Articular chondrocyte of knee joint (primary cell): ENCODE measurements around the gene TCF23. TPM values are rescaled to one million over a fixed set of nuclear protein-coding genes. Genes with fewer than 3 reads are reported as not detected.

Experiments
- total RNA-seq: library from RNA; depleted of rRNA; stranded (reverse); fragments of >200 nt; gene quantifications from 2 replicates; pipeline ENCODE4 v1.2.3, GENCODE V29; 2012

TCF23 gene
- total RNA-seq = under 0.01 TPM in 2 replicates

DNA sequence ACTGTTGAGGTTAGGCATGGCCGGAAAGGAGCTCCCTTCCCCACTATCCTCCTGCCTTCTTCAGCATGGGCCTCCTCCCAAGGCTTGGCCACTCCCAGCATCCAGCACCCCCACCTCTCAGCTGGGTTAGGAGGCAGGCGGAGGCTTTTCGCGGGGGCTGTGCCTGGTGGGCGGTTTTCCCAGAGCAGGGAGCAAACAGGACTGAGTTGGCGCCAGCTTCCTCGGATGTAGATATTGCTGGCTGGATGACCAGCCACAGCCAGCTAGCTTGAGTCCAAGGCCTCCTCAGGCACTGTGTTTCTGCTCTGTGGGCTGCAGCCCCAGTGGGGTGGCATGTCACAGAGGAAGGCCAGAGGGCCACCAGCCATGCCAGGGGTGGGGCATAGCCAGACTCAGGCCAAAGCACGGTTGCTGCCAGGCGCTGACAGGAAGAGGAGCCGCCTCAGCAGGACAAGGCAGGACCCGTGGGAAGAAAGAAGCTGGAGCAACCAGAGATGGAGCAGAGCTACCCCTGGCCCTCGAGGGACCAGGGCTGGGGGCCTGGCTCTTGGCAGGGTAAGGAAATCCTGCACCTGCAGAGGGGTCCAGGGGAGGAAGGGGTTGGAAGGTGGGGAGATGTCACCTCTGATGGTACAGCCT, at the start of gene TCF23:
TCF23 (plus strand) TSS at position 204 of the 639 bp plus-strand sequence; CDS start at position 334, 130 bp downstream.

DNA sequence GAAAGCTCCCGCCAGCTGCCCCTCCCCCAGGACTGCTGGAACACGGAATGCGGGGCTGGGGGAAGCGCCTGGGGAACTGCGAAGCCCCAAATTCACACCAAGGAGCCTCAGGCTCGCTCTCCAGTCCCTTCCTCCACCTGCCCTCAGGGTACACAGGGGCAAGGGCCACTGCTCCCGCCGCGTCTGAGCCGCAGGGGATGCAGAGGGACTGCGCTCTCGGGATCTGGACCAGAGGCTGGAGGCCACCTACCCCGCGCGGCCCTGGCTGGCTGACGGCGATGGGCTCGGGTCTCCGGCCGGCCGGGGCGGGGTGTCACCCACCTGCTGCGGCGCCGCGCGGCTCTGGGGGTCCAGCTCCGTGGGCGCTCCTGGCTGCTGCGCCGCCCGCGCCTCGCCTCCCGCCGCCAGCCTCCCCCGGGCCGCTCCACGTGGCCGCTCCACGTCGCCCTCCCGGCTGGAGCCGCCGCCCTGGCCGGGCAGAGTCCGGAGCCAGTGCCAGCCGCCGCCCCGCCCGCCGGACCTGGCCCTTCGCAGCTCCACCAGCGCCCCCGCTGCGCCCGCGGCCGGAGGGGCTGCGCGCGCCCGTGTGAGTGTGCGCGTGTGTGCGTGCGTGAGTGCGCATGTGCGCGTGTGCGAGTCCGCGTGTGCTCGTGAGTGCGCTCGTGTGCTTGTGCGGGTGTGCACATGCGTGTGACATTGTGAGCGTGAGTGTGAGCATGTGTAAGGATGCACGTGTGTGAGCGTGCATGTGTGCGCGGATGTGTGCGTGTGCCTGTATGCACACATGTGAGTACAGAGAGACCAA, 30.1 kb upstream of the TCF23 start, which contains the start of gene CGREF1:
CGREF1 (minus strand) TSS at position 604 of the 805 bp plus-strand sequence. CDS start 14,762 bp downstream, outside the sequence.

GRCh38 chr2:27123302-27124150, 25.3 kb upstream of the TCF23 start, which contains the start of gene ABHD1:
Gene ABHD1 (plus strand): TSS chr2:27123815. CDS start chr2:27123949, 134 bp downstream.

GRCh38 chr2:27133905-27134780, 14.7 kb upstream of the TCF23 start, which contains the start of gene PREB:
Gene PREB (minus strand): TSS chr2:27134636. CDS start chr2:27134421, 215 bp downstream.

GRCh38 chr2:27139310-27139709, 9.5 kb upstream of the TCF23 start, which contains the start of gene PRR30:
Gene PRR30 (minus strand): TSS chr2:27139410. CDS start chr2:27138329, 1,081 bp downstream.

Other genes starting within 250 kb of the TCF23 start
- gene MAPRE3, start 178.4 kb upstream of the TCF23 start, total RNA-seq = 4.4 and 5.8 TPM in 2 replicates
- gene TMEM214, start 116.0 kb upstream of the TCF23 start, total RNA-seq = 68.0 and 68.5 TPM in 2 replicates
- 21.8 and 23.3 TPM in 2 replicates for gene AGBL5, start 97.3 kb upstream of the TCF23 start, total RNA-seq
- 201 and 215 TPM in 2 replicates for gene OST4, start 77.3 kb upstream of the TCF23 start, total RNA-seq
- 113 and 123 TPM in 2 replicates for gene EMILIN1, start 70.4 kb upstream of the TCF23 start, total RNA-seq
- 0.26 and 0.65 TPM in 2 replicates for gene KHK, start 62.2 kb upstream of the TCF23 start, total RNA-seq
- 6.9 and 15.8 TPM in 2 replicates for gene CGREF1, start 29.9 kb upstream of the TCF23 start, total RNA-seq
- 0.22 and 0.26 TPM in 2 replicates for gene ABHD1, start 25.2 kb upstream of the TCF23 start, total RNA-seq
- 29.9 and 40.6 TPM in 2 replicates for gene PREB, start 14.4 kb upstream of the TCF23 start, total RNA-seq
- gene PRR30, start 9.6 kb upstream of the TCF23 start, total RNA-seq = not detected in 2 replicates
- 200 and 246 TPM in 2 replicates for gene ATRAID, start 63.0 kb downstream of the TCF23 start, total RNA-seq
- gene SLC5A6, start 63.3 kb downstream of the TCF23 start, total RNA-seq = 14.6 and 15.4 TPM in 2 replicates
- 19.1 and 28.1 TPM in 2 replicates for gene CAD, start 68.4 kb downstream of the TCF23 start, total RNA-seq
- gene SLC30A3, start 114.0 kb downstream of the TCF23 start, total RNA-seq = under 0.01 TPM in 1 of 2 replicates, not detected in the other
- not detected in 2 replicates for gene DNAJC5G, start 126.4 kb downstream of the TCF23 start, total RNA-seq
- gene TRIM54, start 133.4 kb downstream of the TCF23 start, total RNA-seq = not detected in 2 replicates
- gene UCN, start 159.4 kb downstream of the TCF23 start, total RNA-seq = 0.39 and 1.4 TPM in 2 replicates
- gene MPV17, start 174.1 kb downstream of the TCF23 start, total RNA-seq = 95.4 and 108 TPM in 2 replicates
- 25.7 and 31.5 TPM in 2 replicates for gene GTF3C2, start 207.8 kb downstream of the TCF23 start, total RNA-seq
- 26.1 and 27.3 TPM in 2 replicates for gene EIF2B4, start 221.3 kb downstream of the TCF23 start, total RNA-seq
- 127 and 145 TPM in 2 replicates for gene SNX17, start 221.6 kb downstream of the TCF23 start, total RNA-seq
- gene ZNF513, start 231.7 kb downstream of the TCF23 start, total RNA-seq = 5.4 and 6.5 TPM in 2 replicates